ENCODE measurements around the gene CACNA1F.

DNA sequence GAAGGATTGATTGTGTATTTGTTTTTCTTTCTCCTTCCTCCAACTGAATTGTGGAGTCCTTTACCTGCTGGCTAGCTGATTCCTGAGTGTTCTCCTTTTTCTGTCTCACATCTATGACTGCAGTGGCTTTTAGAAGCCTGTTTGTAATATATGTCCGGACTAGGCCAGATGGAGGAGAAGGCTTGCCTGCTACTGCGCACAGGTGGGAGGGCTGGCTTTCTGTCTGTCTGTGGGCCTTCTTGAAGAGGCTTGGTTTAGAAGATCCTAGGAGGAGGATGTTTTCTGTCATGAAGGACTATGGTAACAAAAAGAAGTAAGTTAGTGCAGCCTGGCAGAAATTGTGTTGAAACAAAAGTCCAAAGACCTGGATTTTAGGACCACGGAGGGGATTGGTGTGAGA lies 44.9 kb upstream of the CACNA1F start:
- TF ChIP-seq, protein P1, sequence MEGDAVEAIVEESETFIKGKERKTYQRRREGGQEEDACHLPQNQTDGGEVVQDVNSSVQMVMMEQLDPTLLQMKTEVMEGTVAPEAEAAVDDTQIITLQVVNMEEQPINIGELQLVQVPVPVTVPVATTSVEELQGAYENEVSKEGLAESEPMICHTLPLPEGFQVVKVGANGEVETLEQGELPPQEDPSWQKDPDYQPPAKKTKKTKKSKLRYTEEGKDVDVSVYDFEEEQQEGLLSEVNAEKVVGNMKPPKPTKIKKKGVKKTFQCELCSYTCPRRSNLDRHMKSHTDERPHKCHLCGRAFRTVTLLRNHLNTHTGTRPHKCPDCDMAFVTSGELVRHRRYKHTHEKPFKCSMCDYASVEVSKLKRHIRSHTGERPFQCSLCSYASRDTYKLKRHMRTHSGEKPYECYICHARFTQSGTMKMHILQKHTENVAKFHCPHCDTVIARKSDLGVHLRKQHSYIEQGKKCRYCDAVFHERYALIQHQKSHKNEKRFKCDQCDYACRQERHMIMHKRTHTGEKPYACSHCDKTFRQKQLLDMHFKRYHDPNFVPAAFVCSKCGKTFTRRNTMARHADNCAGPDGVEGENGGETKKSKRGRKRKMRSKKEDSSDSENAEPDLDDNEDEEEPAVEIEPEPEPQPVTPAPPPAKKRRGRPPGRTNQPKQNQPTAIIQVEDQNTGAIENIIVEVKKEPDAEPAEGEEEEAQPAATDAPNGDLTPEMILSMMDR (IDR thresholded peaks at IDR 0.05; ENCODE audit: low read length) = no peak
- TF ChIP-seq EZH2phosphoT487 (IDR thresholded peaks at IDR 0.05; ENCODE audit: low read length) (no peak), EZH2 (optimal IDR thresholded peaks at IDR 0.05; ENCODE audit: low read depth, low read length) (no peak)

All from MM.1S (cell line).